Posterior vena cava (tissue), 2 donors: ENCODE data around the gene CENPP. TPM values are rescaled to one million over a fixed set of nuclear protein-coding genes. Genes with fewer than 3 reads are reported as not detected.
A peak's percentile ranks its signal among the peaks of the same experiment; 100 is the strongest.

Experiments
- DNase-seq: peaks from one replicate; pipeline ENCODE4 v3.0.0-alpha.2; 2020; ENCODE audit warnings: low spot score
- intact Hi-C, 2 donors: fragments of 100-400 bp; cut with DNase I; formaldehyde crosslinking; loops; one replicate each; pipeline versions ENCODE4 v1.14.1 to v1.14.2; 2022 to 2023
- total RNA-seq, 2 donors: library from RNA; stranded (reverse); fragmentation: NEBNext Ultra II Directional; extraction: Animal tissue kit (Norgen Biotek cat#: 25700); gene quantifications; one replicate each; pipeline ENCODE4 v1.2.1, GENCODE V29; 2021
- donor health status: DM: yes; HTN: yes; CAD: no.
- donor health status: DM: yes; HTN: yes; CAD: no.

Gene CENPP
- total RNA-seq, 2 donors from 2014 or later = 3.5 to 4.5 TPM

- DNase-seq = peak; percentile 82
Measured at GRCh38 chr9:92650839-92651621, 325.3 kb downstream of the CENPP start.

DNA sequence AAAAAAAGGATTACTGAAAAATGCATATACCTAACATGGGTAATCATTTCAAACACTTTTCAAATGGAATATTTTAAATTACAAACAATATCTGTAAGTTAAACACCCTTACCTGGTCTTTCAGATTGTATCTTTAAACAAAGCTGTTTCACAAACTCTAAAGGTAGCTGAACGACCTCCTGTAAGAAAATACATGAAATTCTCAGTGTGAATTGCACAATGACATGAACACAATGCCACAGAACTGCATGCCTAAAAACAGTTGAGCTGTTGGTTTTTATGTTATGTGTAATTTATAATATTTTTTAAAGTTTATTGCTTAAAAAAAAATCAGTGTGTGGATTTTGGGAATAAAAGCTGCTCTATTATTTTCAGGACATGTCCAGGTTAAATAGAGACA, 326.7 kb downstream of the CENPP start:
- no peak for DNase-seq
- intact Hi-C loops = loop anchor here in 1 of 2 donors (10.0 kb wide), 1 partner anchor 518 kb away; no protein-coding TSS in a partner anchor

More at GRCh38 chr9:92650839-92651621, 325.3 kb downstream of the CENPP start:
- intact Hi-C loops = loop anchor here in 1 of 2 donors (10.0 kb wide), 1 partner anchor 516 kb away; no protein-coding TSS in a partner anchor

- intact Hi-C loops = loop anchor here in 1 of 2 donors (10.0 kb wide), 1 partner anchor 520 kb away; no protein-coding TSS in a partner anchor
- DNase-seq = peak; percentile 80
Measured at GRCh38 chr9:92654481-92655301, 328.9 kb downstream of the CENPP start.

DNA sequence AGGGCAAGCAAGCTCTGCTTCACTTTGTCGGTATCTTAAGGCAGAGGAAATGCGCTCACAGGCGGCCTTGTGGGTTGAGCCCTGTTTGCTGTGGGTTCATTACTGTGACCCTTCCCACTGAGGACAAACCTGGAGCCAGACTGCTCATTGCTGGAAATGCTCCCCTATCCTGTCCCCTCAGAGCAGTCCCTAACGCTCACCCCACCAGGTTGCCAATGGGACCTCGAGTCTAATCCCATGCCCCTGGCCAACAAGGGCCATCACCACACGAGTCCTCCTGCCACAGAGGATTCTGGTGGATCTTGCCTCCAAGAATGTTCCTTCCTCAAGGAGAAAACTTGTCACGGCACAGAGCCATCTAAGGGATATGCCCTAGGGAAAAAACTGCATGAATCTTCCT, 329.6 kb downstream of the CENPP start:
- DNase-seq = peak; percentile 50
- intact Hi-C loops = loop anchor here in 1 of 2 donors (10.0 kb wide), 1 partner anchor 521 kb away; no protein-coding TSS in a partner anchor

DNA sequence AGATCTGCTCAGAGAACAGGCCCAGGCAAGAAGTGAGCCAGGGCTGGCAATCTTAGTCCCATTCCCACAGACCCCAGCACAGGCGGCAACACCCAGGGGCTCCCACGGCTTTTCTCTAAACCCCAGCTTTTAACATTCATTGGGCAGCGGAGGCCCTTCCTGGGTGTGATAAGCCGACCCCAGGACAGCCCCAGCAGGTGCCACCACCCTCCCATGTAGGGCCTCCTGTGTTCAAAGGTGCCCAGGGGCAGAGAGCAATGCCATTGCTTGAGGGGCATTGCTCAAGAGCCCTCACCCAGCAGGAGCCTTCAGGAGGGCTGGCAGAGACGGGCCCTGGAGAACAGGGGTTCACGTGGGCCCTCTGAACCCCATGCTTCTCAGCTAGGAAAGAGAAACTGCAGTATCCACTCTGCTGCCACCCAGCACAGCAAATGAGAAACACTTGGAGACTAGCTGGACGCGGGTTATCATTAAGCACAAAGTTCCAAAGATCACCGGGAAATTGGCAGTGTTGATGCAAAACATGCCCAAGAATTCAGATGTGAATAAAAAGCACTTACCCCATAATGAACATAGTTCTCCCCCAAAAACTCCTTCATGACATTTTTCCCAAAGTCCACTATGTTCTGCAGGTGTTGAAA, 330.3 kb downstream of the CENPP start:
- intact Hi-C loops = loop anchor here in 1 of 2 donors (10.0 kb wide), 1 partner anchor 521 kb away; no protein-coding TSS in a partner anchor
- DNase-seq = peak; percentile 62

DNA sequence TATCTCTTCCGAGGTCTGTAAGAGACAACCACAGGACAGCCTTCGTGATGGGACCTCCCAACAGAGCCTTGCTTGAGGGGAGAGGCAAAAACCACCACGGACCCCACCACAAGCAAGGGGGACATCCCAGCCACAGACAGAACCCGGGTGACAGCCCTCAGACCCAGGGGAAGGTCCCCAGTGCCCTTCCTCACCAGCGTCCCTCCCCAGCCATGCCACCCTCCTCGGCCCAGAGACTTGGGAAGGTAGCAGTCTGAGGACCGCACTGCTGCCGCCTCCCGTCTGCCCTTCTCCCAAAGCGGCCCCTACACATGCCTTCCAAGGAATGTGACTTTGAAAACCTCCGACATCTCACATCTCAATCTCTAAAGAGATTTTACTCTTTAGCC, 330.8 kb downstream of the CENPP start:
- intact Hi-C loops = loop anchor here in 1 of 2 donors (10.0 kb wide), 1 partner anchor 522 kb away; no protein-coding TSS in a partner anchor
- peak; percentile 64 for DNase-seq

- peak; percentile 70 for DNase-seq
- intact Hi-C loops = loop anchor here in 1 of 2 donors (10.0 kb wide), 1 partner anchor 523 kb away; no protein-coding TSS in a partner anchor
Measured at GRCh38 chr9:92657296-92658094, 331.7 kb downstream of the CENPP start.

DNA sequence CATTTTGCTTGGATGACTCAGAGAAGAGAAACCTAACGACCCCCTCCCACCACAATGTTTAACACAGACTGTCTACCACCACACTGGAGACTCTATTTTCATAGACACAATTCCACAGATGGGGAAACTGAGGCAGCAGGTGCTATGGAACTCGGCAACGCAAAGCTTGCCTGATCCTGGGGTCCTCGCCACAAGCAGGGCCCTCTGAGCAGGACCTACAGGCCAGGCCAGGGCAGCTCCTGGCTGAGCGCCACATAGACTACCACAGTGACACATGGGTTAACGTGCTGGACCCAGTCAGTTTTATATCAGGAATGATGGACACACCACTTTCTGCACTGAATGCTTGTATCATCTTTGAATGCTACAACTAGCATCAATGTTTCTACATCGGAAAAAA, 332.4 kb downstream of the CENPP start:
- DNase-seq = peak; percentile 64
- intact Hi-C loops = loop anchor here in 1 of 2 donors (10.0 kb wide), 1 partner anchor 523 kb away; no protein-coding TSS in a partner anchor

GRCh38 chr9:92658611-92659010, 332.9 kb downstream of the CENPP start:
- intact Hi-C loops = loop anchor here in 1 of 2 donors (10.0 kb wide), 1 partner anchor 524 kb away; no protein-coding TSS in a partner anchor
- peak; percentile 44 for DNase-seq

DNA sequence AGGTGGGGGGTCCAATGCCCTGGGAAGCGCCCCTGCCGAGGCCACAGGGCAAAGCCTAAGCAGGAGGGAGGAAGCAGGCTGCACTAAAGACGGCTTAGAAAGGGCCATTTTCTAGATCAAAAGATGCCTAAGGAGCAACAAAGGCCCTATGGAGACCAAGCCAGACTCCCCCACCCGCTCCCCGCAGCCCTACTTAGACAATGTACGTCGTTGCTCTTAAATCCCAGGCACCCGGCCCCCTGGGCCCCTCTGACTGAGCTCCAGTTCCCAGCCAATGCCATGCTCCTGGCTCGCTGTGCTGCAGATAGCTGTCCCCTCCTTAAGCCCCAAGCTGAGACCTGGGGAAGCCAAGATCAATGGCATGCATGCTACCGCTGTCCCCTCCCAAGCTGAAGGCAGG, 333.8 kb downstream of the CENPP start:
- intact Hi-C loops = loop anchor here in 1 of 2 donors (10.0 kb wide), 1 partner anchor 525 kb away; no protein-coding TSS in a partner anchor
- peak; percentile 62 for DNase-seq

DNA sequence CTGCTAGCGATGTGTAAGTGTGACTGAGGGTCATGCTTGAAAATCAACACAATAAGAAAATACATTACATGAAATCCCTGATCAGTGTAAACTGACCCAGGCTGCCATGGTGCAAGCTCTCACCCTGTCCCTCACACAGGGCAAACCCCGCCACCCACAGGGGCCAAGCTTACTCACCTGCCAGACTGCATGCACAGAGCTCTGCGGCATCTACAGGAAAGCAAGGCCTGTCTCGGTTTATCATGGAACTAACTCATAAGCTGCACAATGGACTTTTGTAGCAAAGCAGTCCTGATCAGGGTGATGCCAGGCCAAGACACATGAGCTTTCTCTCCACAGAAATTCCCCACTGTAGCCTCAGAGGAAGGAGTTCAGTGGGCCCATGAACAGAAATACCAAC, 334.5 kb downstream of the CENPP start:
- intact Hi-C loops = no loop called here
- peak; percentile 34 for DNase-seq

DNA sequence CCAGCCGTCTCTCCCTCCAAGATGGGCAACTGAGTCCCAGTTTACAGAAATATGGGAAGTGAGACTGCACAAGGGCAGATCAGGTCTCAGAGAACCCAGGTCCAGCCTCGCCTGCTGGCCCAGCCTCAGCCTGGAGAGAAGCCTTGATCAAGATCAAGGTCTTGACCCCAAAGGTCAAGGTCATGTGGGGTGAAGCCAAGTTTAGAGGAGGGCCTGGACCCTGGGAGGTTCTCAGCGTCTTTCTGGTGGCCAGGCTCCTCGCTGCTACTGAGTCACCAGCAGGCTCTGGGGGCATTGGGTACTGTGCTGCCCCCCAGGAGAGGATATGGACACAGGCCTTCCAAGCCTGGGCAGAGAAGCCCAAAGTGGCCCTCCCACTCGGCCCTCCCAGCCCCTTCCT, 335.4 kb downstream of the CENPP start:
- intact Hi-C loops = no loop called here
- peak; percentile 56 for DNase-seq

DNA sequence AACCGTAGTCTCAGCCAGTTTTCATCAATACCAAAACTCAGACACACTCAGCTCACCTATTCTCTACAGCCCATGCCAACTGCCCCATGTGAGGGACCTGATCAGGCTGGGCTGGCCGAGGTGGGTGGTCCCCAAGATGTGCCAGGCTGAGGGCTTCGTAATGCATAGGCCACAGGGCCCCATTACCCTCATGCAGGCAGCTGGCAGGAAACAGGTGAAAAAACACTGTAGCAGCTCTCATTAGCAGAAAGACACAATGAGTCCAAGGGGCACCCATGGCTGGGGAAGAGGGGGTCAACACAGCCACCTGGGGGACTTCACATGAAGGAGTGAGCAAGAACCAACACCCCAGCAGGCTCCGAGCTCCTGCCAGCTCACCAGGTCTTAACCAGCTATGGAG, 336.0 kb downstream of the CENPP start:
- DNase-seq = peak; percentile 48
- intact Hi-C loops = no loop called here

DNA sequence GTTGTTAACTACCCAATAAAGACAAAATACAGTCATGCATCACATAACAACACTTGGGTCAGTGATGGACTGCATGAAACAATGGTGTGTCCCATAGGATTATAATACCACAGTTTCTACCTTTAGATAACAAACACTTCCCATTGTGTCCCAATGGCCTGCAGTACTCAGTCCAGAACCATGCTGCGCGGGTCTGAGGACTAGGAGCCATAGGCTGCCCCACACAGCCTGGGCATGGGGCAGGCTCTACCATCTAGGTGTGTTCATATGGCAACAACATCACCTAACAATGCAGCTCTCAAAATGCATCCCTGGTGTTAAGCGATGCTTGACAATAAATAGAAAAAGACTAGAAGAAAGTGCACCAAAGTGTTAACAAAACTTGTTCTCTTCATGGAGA, 337.4 kb downstream of the CENPP start:
- intact Hi-C loops = no loop called here
- DNase-seq = peak; percentile 22

DNA sequence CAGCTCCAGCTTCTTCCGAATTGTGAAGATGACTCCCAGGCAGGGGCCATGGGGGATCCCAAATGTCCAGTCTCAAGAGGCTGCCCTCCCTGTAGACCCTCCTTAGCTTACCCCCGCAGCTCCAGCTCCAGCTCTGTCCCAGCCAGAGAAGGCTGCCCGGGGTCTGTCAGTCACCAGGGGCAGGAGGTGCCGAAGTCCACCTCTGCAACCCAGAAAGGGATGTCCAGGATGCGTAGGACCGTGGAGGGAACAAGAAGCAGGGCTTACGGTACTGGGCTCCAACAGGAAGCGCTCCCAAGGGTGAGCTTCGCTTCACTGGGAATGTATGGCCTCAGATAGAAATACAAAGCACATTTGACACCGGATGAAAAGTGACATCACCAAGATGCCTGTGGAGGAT, 338.2 kb downstream of the CENPP start:
- peak; percentile 67 for DNase-seq
- intact Hi-C loops = no loop called here

- peak; percentile 51 for DNase-seq
- intact Hi-C loops = no loop called here
Measured at GRCh38 chr9:92664394-92665152, 338.8 kb downstream of the CENPP start.

GRCh38 chr9:92665836-92666235, 340.1 kb downstream of the CENPP start:
- intact Hi-C loops = no loop called here
- DNase-seq = no peak

DNA sequence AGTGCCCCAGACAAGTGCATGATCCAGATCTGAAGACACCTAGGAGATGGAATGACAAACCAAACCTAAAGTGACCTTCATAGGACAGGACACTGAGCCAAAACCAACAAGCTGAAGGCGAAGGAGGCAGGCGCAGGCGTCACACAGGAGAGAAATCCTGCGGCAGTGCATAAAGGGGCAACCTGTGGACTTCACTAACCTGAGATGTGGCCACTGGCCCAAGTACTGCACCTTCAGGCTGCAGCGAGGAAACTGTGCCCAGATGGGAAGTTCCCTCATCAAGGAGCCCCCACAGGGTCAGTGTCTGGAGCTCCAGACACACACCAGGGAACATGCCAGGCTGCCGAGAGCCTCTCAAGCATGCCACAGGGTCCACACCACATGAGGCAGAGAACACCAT, 340.5 kb downstream of the CENPP start:
- peak; percentile 54 for DNase-seq
- intact Hi-C loops = no loop called here
